GM12874 (cell line): ENCODE measurements around the gene ENGASE.

Source experiments
- TF ChIP-seq, protein P1 (sequence below): IDR thresholded peaks from 2 replicates; pipeline ENCODE4 v1.5.1; 2011; ENCODE audit warnings: low read depth, mild to moderate bottlenecking, control low read depth, low read length, moderate library complexity; ENCODE audit not compliant: insufficient read depth

Gene ENGASE

DNA sequence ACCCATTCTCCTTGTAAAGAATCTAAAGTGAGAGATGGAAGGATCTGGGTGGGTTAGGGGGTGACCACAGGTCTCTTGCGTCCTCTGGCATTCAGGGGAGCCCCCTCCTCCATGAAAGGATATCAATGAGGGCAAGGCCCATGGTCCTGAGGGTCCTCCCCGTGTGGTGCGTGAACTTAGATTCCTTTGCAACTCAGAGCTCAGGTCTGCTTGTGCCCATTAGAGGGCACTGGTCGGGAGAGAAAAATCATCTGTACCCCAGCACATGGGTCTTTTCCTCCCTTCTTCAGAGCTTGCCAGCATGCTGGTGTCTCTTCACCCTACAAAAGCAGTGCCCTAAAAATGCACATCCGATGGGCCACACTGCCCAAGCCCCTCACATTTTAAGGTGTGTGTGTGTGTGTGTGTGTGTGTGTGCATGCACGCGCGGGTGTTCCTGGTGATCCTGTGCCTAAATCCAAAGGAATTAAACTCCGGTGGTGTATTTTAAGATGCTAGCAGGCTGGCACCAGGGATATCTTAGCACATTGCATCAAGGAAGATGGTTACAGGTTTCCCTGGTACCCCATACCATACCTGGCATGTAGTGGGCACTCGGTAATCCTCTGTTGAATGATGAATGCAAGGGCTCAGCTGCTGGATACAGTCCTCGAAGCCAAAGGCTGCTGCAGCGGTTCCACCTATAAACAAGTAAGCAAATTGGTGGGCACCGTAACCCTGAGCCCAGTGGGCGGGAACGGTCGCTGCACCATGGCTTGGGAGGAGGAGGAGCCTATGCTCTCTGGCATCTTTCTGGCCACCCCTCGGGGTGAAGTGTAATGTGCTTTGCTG, 45.9 kb upstream of the ENGASE start:
- TF ChIP-seq, protein P1, sequence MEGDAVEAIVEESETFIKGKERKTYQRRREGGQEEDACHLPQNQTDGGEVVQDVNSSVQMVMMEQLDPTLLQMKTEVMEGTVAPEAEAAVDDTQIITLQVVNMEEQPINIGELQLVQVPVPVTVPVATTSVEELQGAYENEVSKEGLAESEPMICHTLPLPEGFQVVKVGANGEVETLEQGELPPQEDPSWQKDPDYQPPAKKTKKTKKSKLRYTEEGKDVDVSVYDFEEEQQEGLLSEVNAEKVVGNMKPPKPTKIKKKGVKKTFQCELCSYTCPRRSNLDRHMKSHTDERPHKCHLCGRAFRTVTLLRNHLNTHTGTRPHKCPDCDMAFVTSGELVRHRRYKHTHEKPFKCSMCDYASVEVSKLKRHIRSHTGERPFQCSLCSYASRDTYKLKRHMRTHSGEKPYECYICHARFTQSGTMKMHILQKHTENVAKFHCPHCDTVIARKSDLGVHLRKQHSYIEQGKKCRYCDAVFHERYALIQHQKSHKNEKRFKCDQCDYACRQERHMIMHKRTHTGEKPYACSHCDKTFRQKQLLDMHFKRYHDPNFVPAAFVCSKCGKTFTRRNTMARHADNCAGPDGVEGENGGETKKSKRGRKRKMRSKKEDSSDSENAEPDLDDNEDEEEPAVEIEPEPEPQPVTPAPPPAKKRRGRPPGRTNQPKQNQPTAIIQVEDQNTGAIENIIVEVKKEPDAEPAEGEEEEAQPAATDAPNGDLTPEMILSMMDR: no peak

DNA sequence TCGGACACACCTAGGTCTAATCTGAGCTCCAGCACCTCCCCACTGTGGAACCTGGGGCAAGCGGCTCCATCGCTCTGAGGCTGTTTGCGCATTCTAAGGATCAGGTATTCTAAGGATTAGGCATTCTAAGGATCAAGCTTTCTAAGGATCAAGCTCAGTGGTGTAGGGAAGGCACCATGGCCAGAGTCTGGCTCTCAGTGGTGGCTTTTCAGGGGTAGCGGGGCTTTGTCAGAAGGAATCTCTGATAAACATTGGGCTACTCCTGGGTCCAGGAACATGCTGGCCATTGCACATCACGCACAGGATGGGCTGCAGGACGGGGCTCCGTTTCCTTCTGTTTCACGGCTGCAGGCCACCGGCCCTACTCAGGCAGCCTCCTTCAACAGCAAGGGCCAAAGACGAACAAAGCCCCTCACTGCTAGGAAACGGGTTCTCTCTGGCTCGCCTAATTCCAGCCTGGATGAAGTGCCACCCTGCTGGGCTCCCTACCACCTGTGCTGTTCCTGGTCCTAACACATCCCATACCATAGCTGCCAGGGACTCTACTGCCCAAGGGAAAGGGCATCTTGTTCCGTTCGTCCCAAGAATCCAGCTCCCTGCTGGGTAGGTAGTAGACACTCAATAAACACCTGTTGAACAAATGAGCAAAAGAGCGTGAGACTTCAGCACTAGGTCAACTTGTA, 45.2 kb upstream of the ENGASE start:
- TF ChIP-seq, protein P1: no peak

DNA sequence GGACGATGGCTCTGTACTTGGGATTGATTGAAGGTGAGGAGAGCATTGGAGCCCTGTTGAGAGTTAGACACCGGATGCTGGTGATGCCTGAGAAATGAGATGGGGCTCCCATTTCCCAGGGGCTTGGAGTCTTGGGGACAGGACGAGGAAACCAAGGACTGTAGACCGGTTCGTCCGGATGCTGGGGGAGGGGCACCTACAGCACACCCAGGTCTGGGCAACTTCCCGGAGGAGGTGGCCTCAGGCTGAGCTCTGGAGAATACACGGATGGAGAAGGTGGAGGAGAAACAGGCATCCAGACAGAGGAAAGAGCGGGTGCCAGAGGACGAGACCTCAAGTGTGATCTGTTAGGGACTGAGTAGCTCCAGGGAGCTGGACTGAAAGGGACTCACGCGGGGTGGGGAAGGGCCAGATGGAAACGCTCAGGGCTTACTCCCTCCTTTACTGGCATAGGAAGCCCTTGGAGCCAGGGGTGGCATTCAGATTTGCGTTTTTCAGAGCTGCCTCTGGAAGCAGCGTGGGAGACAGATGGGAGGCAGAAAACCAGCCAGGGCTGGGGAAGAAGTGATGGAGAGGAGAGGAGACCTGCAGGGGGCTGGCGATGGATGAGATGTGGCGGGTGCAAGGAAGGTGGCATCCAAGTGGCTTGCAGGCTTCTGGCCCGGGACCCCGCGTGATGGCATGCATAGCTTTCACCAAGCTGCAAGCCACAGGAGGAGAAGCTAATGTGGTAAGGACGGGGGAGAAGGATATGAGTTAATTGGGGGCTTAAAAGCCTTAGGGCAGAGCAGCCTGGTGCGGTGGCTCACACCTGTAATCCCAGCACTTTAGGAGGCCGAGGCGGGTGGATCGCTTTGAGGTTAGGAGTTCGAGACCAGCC, 42.4 kb upstream of the ENGASE start:
- TF ChIP-seq, protein P1: no peak

DNA sequence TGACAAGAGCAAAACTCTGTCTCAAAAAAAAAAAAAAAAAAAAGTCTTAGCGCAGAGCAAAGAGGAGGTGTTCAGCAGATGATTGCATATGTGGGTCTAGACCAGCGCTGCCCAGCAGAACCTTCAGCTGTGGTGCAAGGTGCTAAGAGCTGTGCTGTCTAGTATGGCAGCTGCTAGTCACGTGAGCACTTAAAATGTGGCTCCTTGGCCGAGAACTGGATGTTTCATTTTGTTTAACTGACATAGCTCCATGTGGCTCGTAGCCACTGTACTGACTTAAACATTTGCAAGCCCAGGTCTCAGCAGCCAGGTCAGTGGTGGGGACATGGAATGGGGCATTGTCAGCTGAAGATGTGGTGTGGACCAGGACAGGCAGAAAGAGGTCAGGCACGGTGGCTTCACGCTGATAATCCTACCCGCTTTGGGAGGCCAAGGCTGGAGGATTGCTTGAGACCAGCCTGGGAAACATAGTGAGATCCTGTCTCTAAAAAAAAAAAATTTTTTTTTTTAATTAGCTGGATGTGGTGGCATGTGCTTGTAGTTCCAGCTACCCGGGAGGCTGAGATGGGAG, 41.5 kb upstream of the ENGASE start:
- TF ChIP-seq, protein P1: no peak

DNA sequence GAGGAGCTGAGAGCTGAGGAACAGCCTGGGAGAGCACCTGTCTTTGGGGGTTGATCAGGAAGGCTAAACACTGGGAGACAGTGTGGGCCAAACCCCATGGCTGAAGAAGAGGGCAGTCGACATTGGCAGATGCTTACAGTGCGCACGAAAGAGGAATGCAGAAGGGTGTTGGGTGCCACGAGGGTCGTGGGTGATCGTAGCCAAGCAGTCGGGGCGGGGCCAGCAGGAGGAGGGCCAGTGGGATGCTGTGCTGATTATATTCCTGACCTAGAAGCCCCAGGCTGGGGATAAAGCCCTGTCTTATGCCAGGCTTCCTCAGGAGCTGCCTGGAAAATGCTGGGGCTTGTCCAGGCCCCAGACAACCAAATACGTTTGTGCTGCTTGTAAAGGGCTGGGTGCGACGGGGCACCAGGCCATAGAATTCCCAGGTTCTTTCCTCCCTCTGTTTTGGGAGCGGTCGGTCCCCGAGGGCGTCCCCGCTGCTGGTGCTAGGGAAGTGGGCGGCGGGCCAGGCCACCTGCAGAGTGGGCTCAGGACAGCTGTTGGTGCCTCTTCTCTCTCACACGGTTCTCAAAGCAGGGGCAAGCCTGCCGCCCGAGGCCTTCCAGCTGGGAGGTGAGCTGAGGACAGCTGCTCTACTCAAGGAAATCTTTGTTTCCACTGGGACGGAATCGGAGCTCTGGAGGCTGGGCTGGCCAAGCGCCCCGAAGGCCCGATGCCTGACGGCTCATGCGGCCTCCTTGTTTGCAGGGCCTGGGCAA, 40.7 kb upstream of the ENGASE start:
- TF ChIP-seq, protein P1: no peak

DNA sequence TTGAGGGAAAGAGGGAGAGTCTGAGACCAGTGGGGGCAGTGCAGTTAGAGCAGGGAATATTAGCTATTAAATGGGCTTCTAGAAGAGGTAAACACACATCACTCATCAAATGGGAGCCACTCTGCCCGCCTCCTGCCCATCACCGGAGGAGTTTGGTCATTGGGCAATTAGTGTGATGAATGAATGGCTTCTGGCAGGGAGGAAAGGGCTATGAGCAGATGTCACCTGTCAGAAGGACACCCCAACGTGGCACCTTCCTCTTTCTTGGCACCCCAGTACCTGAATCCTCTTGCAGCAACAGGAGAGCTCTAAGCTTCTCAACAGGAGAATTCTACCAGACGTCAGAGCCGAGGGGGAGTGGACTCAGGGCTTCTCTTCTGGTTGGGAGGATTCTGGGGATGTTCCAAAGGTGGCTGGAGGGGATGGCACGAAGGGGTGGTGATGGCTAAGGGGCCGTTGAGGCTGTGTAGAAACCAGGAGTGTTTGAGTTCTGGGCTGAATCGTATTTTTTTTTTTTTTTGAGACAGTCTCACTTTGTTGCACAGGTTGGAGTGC, 39.6 kb upstream of the ENGASE start:
- TF ChIP-seq, protein P1: no peak
